ENCODE measurements around the gene SUPV3L1.

Gene SUPV3L1

DNA sequence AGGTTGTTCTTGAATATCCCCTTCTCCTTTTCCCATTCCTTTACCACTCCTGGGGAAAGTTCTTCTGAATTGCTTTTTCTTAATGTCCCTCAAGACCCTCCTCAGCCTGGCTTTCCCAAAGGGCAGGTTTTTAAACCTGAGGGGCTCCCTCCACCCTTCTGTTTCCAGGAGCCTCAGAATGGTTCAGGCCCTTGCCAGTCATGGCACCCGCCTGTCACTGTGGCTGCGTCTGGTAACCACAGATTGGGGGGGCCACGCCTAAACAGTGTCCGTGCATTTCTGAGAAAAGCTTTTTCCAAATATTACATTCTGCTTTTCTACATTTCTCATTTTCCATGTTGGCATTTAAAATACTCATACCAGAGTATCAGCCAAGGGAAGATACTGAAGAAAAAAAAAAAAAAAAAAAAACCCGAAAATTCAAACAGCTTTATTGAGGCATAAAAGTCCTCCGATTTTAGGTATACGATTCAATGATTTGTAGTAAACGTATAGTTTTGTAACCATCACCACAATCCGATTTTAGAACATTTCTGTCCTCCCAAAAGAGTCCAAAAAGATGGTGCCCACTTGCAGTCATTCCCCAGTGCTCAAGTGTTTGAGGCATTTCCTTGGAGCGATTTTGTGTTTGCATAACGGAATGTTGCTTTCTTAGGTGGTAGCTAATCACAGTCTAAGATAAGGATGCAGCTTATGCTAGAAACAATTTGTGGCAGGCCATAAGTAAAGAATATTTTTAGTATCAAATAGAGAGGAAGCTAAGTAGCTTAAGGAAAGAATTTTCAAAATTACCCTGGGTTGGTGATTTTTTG lies 62.2 kb downstream of the SUPV3L1 start:
- TF ChIP-seq, protein P1, sequence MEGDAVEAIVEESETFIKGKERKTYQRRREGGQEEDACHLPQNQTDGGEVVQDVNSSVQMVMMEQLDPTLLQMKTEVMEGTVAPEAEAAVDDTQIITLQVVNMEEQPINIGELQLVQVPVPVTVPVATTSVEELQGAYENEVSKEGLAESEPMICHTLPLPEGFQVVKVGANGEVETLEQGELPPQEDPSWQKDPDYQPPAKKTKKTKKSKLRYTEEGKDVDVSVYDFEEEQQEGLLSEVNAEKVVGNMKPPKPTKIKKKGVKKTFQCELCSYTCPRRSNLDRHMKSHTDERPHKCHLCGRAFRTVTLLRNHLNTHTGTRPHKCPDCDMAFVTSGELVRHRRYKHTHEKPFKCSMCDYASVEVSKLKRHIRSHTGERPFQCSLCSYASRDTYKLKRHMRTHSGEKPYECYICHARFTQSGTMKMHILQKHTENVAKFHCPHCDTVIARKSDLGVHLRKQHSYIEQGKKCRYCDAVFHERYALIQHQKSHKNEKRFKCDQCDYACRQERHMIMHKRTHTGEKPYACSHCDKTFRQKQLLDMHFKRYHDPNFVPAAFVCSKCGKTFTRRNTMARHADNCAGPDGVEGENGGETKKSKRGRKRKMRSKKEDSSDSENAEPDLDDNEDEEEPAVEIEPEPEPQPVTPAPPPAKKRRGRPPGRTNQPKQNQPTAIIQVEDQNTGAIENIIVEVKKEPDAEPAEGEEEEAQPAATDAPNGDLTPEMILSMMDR (IDR thresholded peaks at IDR 0.05), result no peak

DNA sequence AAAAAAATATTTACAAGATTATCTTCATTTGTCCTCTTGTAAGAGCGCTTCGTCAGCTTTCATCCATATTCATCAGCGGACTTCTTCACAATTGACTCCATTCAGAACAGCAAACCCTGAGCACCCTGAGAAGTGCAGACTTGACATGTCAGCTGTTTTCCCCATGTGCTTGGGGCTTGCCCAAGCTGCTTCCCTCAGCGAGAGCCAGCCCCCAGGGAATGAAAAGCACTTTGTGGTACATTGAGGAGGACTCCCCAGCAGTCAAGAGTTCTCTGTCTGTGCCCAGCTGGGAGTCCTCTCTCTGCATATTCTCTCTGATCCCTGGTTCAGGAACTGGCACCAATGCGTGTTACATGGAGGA lies 62.8 kb downstream of the SUPV3L1 start:
- TF ChIP-seq, protein P1 (IDR thresholded peaks at IDR 0.05), result no peak

DNA sequence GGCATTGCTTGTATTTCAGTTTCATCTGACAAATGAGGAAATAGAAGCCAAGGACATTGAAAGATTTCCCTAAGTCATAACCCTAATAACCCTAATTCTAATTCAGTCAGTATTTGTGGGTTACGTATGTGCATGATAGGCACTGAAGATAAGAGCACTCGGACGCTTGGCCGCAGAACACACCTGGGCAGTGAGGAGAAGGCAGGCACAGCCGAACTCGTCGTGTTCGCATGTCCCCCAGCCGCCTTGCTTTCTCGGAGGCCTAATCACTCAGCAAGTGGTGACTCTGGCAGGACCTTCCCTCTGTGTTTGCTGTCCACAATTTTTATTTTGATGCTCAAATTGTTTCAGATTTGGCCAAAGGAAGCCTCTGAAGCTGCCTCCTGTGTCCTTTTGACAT lies 63.8 kb downstream of the SUPV3L1 start:
- TF ChIP-seq, protein P1 (IDR thresholded peaks at IDR 0.05), result no peak

GRCh38 chr10:69246036-69246435 lies 66.0 kb downstream of the SUPV3L1 start:
- TF ChIP-seq, protein P1 (IDR thresholded peaks at IDR 0.05), result no peak

DNA sequence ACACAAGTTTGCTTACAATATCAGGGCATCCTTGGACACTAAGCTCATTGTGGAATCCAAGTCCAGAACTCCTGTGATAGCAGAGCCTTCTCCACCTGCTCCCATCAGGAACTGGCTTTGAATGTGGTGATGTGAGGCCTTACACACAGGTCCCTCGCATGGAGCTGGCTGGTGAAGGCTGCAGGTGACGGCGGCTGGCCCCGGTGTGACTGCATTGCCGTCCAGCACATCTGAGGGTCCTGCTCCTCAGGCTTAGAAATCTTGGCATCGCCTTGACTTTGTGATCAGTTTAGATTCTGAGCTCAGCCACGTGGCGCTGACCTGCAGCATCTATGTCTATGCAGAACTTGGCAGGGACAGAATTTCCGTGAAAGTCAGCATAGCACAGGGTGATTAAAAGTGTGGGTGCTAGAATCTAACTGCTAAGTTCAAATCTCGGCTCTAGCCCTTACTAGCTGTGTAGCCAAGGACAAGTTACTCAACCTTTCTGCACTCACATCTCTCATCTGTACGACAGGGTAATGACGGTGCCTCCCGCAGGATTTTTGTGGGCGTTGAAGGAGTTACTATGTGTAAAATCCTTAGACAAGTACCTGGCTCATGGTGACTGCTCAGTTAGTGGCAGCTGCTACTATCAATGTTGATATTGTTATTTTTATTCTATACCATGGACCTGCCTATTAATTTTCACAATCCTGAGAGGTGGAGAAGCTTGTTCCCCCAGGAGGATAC lies 66.7 kb downstream of the SUPV3L1 start:
- TF ChIP-seq, protein P1 (IDR thresholded peaks at IDR 0.05), result no peak

- TF ChIP-seq, protein P1 (IDR thresholded peaks at IDR 0.05), result no peak
These were observed 67.3 kb downstream of the SUPV3L1 start for GRCh38 chr10:69247313-69247710.

DNA sequence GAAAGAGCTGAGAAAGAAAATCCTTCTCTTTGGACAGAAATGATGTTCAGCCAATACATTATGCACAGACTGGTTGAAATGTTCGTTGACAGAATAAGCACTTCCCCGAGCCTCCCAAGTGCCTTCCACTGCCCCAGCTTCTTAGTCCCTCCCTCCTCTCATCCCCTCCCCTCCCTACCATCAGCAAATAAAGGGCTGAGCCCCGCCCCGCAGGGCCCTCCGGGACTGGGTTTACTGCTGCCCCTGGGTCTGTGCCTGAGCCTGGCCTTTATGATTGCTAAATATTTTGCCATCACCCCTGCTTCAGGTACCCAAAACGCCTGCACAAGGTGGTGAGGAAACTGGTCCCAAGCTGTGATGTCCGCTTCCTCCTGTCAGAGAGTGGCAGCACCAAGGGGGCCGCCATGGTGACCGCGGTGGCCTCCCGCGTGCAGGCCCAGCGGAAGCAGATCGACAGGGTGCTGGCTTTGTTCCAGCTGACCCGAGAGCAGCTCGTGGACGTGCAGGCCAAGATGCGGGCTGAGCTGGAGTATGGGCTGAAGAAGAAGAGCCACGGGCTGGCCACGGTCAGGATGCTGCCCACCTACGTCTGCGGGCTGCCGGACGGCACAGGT lies 68.2 kb downstream of the SUPV3L1 start:
- TF ChIP-seq, protein P1 (IDR thresholded peaks at IDR 0.05), result no peak
